Measurements from ENCODE around the gene FOXI1.
"Not testable (repeated sequence)": the region's sequence is repeated elsewhere in the genome, so short reads cannot be mapped to it uniquely, and the experiment has no call there.

FOXI1 gene

DNA sequence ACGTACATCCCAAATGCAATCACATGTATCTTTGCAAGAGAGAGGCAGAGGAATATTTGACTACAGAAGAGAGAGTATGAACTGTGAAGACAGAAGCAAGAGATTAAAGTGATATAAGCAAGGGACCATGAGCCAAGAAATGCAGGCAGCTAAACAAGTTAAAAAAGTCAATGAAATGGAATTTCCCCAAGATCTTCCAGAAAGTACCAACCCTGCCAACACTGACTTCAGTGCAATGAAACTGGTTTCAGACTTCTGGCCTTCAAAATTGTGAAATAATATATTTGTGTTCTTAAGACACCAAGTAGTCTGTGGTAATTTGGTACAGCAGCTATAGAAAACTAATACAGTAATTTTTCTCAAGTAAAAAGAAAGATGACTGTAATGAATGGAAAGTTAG, 20.9 kb downstream of the FOXI1 start:
- DNase-seq (ENCODE audit: low spot score) = no peak

DNA sequence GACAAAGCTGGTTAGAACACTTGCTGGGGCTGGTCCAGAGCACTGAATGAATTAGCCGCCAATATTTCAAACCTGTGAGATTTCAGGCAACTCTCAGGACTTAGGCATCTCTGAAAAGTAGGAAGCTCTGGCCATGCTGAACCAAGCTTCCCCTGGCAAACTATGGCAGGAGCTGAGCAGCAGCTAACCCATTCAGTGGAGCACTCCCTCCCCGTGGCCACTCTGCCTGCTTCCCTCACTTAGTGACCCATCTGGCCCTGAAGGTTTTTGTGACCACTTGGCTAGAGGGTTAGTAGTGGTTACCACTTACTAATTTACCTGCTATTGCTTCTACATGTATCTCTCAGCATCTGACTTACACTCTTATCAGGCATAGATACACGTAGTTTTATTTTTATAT, 25.5 kb downstream of the FOXI1 start:
- no peak for DNase-seq (ENCODE audit: low spot score)

DNA sequence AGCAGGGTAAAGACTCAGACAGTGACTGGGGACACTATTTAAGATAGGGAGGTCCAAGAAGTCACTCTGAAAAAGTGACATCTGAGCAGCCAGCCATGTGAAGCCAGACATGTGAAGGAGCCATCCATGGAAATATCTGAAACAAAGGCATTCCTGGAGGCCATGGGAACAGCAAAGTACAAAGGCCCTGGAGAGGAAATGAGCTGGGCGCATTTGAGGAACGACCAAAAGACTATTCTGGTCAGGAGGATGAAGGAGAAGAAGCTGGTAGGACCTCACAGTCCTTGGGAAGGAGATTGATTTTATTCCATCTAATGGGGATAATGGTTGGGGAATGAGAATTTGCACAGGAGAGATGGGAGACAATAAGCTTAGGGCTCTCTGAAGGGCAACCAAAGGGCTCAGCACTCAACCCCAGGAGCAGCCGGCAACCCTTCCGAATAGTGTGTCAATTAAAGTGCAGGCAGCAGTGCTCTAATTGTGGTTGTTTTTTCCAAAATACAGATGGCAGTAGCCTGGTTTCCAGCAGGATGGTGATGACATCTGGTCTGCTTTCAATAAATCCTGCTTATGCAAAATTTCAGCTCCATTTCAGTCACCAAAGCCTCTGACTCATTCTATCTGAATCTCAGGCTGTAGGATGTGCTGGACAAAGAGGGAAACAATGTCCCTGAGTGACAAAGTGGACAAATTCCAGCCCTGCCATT, 26.7 kb downstream of the FOXI1 start:
- DNase-seq (ENCODE audit: low spot score) = no peak

- DNase-seq (ENCODE audit: low spot score) = no peak
These were observed 27.3 kb downstream of the FOXI1 start for GRCh38 chr5:170132976-170133448.

DNA sequence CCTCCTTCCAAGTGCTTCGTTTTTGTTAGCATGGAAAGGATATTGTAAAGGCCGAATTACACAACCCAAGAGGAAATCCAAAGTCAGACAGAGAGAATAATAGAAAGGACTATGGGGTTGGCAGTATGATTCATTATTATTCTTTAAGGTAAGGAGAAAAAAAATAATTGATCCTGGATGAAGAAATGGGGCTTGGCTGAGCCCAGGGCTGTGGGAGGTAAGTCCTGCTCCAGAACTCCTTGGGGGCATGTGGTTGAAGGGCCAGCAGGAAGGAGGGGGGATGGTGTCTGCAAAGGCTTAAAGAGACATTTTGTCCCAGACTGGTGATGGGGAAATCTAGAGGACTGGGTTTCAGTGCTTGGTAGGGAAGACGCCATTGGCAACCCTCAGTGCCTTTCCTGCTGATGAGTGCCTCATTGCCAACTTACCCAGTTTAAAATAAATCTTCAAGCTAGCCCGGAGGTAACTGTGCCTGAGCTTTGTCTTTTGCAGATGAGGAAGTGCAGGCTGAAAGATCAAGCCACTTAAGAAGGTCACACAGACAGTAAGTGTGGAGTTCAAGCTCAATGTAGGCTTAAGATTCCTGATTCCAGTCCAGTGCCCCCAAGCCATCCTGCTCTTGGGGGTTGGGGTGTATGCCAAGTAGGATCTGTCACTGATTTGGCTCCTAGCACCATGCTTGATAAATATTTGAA, 30.2 kb downstream of the FOXI1 start:
- no peak for DNase-seq (ENCODE audit: low spot score)

- no peak for DNase-seq (ENCODE audit: low spot score)
These were observed 30.8 kb downstream of the FOXI1 start for GRCh38 chr5:170136506-170136905.

- DNase-seq (ENCODE audit: low spot score) = no peak
These were observed 32.1 kb downstream of the FOXI1 start for GRCh38 chr5:170137694-170138214.

GRCh38 chr5:170138273-170138672, 32.6 kb downstream of the FOXI1 start:
- DNase-seq (ENCODE audit: low spot score) = no peak

DNA sequence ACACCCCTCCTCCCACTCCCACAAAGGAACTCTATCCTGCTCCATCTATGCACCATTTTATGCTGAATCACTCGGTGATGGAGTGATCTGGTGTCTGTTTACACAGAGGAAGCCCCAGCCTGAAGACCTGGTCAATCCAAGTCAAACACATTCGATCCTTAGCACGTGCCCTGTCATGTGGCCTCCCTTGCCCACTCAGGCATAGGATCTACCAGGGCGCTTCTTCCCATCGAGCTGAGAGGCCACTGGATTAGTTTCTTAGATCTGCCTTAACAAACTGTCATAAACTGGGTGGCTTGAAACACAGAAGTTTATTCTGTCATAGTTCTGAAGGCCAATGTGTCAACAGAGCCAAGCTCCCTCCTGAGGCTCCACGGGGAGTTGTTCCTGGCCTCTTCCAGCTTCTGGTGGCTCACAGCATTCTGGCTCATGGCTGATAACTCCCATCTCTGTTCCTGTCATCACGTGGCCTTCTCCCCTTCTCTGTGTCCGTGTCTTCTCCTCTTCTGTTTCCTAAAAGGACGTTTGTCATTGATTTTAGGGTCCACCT, 34.2 kb downstream of the FOXI1 start:
- DNase-seq (ENCODE audit: low spot score) = no peak

GRCh38 chr5:170141196-170141595, 35.5 kb downstream of the FOXI1 start:
- DNase-seq (ENCODE audit: low spot score) = not testable (repeated sequence)

DNA sequence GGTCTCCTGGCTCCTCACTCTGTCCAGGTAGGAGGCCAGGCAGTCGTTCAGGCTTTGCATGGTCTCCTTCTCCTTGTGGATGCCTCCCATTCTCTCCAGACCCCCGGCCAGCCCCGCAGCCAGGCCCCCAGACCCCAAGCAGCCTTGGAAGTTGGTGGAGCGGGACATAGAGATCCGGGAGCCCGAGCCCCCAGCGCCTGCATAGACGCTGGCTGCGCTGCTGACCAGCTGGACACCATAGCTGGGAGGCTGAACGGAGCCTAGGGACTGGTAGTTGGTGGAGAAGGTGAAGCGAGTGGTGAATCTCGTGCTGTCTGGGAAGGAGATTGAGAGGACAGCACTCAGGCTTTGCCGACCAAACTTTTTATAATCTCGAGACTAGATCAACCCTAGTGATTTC, 35.9 kb downstream of the FOXI1 start:
- DNase-seq (ENCODE audit: low spot score) = no peak

DNA sequence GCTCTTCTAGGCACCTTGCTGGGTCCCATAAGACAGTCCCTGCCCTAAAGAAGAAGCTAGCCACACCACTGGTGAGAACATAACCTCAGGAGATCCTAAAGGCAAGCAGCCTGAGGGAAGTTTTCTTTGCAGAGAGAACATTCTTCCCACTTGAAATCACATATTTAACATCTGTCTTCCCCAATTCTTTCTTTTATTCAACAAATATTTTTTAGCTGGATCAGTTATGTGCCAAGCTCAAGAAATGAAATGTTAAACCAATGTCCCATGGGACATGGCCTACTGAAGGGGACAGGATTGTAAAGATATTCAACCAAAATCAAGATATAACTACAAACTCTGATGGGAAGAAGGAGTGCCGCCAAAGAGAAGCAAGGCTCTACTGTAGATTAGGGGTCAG, 36.5 kb downstream of the FOXI1 start:
- DNase-seq (ENCODE audit: low spot score) = no peak

DNA sequence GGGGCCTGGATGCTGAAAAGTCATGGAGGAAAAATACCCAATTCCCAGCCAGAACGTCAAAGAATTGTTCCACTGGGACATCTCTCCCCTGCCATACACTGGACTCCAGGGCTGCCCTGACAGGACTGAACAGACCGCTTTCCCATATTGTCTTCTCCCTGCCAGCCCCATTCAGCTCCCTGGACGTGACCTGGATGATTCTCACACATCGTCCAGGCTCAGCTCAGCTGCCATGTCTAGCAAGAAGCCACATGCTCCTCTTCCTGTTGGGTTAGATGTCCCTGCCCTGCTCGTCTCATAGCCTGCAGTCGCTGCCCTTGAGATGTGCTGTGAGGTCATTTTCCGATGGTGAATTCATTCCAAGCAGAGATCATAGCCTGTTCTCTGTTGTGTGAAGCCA, 37.4 kb downstream of the FOXI1 start:
- no peak for DNase-seq (ENCODE audit: low spot score)

GRCh38 chr5:170143710-170144109, 38.0 kb downstream of the FOXI1 start:
- no peak for DNase-seq (ENCODE audit: low spot score)

DNA sequence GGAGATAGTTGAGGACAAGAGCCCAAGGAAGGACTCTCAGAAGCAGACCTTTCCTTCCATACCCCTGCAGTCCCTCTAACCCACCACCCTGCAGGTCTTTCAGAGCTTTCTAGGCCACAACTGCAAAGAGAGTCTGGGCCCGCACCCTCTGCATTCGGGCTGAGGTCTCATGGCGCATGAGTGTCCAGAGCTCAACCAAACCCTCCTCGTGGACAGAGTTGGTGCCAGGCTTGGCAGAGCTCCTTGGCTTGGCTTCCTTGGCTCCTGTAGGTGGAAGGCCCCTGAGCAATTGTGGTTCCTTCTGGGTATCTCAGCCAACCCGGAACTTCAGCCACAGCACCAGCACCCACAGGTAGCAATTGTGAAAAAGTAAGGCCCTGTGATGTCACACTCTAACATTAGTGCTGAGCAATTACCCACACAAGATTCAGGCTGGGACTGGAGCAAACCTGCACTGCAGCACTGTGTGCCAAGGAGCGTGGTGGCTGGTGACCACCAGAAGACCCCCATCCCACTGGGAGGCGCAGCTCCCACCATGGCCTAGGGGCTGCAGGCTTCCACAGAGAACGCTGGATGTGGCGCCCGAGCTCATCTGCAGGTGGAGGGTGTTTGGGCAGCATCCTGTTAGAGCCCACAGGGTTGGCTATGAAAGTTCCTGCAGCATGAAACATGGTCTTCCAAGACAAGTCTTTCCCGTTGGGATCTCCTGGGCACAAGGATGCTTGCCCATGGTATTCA, 38.8 kb downstream of the FOXI1 start:
- DNase-seq (ENCODE audit: low spot score) = no peak

GRCh38 chr5:170145462-170145861, 39.8 kb downstream of the FOXI1 start:
- DNase-seq (ENCODE audit: low spot score) = no peak

- no peak for DNase-seq (ENCODE audit: low spot score)
These were observed 41.5 kb downstream of the FOXI1 start for GRCh38 chr5:170147051-170147752.

DNA sequence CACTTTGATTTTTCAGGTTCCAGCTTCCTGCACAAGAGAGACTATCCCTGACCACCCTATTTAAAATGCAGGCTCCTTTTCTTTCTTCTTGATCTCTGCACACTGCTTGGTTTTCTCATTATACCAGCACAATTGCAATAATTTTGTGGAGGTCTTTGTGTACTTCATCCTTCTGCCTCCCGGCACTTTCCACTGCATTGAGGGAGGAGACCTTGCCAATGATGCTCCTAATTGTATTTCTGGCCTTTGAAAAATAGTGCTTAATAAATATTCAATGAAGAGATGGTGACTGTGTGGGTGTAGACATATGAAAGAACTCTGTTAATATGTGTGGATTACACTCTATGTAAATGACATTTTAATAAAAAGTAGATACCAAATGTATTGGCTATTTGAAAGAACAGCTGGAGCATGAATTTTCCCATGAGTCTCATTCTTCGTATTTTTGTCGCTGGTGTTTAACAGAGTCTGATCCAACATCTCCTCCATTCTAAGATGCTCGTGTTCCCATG, 42.1 kb downstream of the FOXI1 start:
- no peak for DNase-seq (ENCODE audit: low spot score)

DNA sequence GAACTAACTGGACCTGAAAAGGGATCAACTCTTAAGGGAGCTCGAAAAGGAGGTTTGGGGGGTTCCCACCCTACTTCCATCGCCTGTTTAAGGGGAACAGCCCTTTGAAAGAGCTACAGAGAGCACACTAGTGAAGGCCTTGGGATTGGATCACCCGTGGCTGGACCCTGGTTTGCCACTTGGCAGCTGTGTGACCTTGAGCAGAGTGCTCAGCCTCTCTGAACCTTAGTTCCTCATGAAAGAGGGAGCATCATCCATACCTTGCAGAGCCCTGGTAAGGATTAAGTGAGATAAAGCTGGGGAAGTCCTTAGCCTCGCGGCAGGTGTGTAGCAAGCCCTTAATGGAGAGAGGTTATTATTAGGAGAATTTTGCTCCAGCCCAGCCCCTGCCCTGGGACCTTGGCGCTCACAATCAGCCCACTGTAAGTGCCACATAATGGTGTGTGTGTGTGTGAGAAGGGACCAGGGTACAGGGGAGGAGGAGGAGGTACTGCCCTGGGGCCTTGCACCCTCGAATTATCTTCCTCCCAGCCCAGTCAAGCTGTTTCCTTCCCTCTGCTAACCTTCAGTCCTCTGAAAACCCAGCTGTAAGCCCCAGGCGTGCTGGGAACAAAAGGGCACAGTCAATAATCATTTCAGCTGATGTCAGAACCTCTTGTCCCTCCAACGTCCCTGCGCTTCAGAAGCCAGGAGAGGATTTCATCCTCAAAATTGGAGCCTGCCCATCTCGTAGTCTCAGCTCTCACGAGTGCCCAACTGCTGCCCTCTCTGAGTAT, 42.9 kb downstream of the FOXI1 start:
- no peak for DNase-seq (ENCODE audit: low spot score)

DNA sequence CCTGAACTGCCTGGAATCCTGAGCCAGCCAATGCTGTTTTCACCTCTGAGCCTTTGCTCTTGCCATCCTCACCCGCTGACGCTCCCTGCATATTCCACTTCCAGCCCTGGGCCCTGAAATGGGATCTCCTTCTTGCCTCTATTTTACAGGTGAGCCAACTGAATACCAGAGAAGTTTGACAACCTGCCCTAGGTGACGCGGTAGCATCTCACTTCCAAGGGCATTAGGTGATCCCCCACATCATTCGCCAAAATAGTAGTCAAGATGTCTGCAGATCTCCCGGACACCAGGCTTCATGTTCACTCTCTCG, 43.5 kb downstream of the FOXI1 start:
- DNase-seq (ENCODE audit: low spot score) = no peak

DNA sequence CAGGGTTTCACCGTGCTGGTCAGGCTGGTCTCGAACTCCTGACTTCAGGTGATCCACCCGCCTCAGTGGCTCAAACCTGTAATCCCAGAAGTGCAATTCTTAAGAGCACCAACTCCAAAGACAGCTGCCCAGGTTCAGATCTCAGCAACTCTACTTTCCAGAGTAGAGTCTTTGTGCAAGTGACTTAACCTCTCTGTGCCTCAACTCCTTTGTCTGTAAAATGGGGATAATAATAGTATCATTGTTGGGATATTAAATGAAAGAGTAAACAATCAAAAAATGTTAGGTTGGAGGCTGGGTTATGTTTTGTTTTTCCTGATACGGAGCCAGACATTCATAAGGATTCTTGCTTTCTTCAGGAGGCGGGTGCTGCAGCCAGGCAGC, 45.0 kb downstream of the FOXI1 start:
- DNase-seq (ENCODE audit: low spot score) = no peak
